ENCODE data around the gene RTEL1.

Gene RTEL1

DNA sequence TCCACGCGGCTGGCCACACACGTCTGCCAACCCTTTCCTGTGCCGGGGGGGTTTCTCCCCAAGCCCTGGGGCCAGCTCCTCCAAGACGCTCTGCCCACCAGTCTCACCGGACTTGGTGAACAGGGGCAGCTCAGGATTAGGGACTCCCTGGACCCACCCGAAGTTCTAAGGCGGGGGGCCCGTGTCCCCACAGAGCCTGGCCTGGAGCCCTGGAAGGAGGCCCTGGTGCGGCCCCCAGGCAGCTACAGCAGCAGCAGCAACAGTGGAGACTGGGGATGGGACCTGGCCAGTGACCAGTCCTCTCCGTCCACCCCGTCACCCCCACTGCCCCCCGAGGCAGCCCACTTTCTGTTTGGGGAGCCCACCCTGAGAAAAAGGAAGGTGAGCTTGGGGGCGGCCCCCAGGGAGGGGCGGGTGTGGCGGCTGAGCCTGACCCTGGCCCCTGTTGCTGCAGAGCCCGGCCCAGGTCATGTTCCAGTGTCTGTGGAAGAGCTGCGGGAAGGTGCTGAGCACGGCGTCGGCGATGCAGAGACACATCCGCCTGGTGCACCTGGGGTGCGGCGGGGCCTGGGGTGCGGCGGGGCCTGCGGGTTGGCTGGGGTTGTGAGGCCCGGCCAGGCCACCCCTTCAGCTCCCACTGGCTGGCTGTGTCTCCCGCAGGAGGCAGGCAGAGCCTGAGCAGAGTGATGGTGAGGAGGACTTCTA lies 83.7 kb downstream of the RTEL1 start:
- DNase-seq = no peak

DNA sequence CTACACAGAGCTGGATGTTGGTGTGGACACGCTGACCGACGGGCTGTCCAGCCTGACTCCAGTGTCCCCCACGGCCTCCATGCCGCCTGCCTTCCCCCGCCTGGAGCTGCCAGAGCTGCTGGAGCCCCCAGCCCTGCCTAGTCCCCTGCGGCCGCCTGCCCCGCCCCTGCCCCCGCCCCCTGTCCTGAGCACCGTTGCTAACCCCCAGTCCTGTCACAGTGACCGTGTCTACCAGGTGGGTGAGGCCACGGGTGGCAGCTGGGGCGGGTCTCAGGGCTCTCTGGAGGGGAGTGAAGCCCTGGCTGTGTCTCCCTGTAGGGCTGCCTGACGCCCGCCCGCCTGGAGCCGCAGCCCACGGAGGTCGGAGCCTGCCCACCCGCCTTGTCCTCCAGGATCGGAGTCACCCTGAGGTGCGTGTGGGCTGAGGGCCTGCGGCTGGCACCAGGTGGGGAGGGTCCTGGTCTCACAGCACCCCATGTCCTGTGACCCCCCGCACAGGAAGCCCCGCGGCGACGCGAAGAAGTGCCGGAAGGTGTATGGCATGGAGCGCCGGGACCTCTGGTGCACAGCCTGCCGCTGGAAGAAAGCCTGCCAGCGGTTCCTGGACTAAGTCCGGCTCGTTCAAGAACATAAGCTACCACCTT lies 84.4 kb downstream of the RTEL1 start:
- DNase-seq = no peak

DNA sequence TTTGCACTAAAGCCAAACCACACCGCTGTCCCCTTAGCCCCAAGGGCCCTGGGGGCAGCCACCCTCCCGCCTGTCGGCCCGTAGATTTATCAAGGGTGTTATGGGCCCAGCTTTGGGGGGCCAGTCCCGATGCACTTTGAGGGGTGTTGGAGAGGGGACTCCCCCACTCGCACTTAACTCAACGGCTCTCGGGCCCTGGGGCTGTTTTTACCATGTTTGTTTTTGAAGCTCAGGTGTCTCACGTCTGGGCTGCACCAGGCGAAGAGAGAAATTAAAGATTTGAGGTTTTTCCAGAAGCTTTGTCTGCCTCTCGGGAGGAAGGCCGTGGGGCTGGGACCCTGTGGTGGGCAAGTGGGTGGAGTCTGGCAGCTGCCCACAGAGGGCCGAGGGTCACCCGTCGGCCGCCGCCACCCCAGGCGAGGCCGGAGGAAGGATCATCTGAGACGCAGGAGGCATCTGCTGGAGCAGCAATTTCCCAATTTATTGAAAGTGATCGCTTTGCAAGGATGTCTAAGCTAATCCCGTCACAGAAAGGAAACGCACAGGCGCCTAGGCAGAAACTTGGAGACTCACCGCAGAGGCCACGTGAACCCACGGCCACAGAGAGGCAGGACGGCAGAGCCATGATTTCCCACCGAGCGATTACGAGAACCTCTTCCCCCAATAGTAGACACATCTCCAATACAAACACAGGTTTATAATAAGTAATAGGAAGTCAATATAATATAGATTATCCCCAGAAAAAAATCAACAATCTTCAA lies 85.3 kb downstream of the RTEL1 start:
- DNase-seq = no peak

DNA sequence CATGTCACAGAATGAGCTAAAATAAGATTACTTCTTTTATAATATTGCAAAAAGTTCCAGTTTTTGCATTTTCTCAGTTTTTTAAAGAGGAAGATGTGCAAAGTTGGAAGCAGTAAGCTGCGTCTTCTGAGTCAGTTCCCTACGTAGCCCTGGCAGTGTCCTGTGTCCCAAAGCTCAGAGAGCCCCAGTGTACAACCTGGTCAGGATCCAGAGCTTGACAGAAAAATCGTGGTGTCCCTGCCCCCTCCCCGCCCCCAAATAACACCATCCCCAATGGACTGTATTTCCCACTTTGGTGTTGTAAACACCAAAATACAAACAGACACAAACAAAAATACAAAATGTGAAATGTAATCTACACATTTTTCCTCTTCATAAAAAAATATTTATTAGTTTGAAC lies 86.0 kb downstream of the RTEL1 start:
- no peak for DNase-seq

DNA sequence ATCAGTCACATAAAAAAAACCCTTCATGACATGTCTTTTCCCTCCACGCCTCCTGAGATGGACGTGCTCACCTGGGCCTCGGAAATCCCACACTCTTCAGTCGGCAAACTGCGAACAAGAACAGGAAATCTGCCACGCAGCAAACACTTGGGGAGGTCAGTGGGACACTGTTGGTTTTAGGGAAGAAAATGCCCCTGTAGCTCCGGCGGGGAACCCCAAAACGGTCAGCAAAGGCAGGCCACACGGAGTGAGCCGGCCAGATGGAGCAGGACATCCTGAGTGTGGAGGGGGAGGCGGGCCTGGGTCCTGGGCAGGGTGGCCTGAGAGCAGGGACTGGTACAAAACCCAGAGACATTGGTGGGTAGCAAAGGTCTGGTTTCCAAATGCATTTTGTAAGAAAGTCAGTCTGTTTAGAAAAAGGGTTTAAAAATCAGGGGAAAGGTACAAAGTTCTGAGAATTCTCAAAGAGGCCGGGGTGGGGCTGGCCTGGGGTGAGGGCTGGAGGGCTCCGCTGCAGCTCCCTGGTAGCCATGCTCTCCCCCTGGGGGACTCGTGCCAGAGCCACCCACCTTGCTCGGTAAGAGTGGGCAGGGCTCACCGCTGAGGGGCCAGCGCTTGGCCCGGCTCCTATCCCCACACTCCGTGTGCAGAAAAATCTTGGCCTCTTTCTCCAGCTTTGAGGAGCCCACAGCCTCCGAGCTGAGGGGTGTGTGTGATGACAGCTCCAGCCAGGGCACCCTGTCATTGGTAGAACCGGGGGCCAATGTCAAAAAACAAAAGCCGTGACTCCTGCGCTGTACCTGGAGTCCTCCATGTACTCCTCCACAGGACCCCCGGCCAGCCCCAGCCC lies 86.7 kb downstream of the RTEL1 start:
- no peak for DNase-seq

DNA sequence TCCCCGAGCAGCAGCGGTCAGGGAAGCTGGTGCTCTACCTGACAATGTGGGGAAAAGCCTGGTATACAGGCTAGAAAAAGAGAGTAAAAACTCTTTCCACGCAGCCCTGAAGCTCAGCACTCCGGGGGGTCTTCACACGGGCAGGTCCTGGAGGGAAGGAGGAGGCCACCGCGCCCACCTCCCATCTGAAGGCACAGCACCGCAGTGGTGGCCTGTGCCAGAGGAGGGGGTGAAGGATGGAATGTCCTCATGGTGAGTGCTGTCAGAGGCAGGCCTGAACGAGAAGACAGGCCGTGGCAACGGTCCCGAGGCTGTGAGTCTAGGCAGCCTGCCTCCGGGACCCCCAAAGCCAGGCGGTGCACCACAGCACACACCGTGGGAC lies 87.3 kb downstream of the RTEL1 start:
- no peak for DNase-seq

Data from CD4-positive, alpha-beta T cell treated with Interleukin-17A for 4 hours (primary cell).